Activated CD8-positive, alpha-beta memory T cell treated with anti-CD3 and anti-CD28 coated beads, Interleukin-2, amount 50 U/mL, for 24 hours (primary cell): ENCODE data around the gene STIL.
"Not testable (repeated sequence)": the region's sequence is repeated elsewhere in the genome, so short reads cannot be mapped to it uniquely, and the experiment has no call there.

ENCODE experiments used
- DNase-seq: peaks from one replicate; pipeline ENCODE4 v3.0.0-alpha.2; 2020; ENCODE audit errors: extremely low read depth

The STIL gene

DNA sequence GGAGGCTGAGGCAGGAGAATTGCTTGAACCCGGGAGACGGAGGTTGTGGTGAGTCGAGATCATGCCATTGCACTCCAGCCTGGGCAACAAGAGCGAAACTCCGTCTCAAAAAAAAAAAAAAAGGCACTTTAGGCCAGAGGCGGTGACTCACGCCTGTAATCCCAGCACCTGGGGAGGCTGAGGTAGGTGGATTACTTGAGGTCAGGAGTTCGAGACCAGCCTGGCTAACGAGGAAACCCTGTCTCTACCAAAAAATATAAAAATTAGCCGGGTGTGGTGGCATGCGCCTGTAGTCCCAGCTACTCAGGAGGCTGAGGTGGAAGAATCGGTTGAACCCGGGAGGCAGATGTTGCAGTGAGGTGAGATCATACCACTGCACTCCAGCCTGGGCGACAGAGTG, 6.0 kb upstream of the STIL start:
- not testable (repeated sequence) for DNase-seq

DNA sequence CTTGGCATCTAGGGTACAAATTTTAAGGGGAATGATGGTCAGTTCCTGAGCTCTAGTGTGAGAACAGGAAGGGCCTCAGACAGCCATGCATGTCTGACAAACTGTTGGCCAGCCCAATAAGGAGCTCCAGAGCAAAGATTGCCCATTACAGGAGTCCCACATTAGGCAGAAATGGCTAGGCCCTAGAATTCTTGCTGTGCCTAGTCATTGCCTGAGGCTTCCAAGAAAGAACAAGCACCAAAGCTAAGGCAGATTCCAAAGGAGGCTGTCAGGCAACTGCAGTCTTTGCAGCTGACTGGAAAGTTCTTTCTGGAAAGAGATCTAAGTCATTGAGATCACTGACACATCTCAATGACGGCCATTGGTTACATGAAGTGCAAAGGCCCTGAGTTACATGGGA, 3.9 kb upstream of the STIL start:
- no peak for DNase-seq

DNA sequence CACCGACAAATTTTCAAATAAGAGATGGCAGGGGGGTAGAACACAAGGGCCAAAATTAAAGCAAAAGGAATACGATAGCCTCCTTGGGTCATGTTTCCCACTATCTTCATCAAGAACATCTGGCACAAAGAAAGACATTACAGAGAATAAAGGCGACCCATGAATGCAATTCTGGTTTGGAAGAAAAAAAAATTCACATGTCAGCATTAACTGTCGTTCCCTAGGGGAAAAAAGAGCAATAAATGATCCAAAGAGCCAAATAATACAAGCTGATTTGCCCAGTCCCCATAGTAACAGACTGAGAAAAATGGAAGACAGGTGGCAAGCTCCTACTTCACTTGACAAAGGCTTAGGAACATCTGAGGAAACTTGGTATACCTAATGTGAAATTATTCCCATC, 4.5 kb downstream of the STIL start:
- no peak for DNase-seq

DNA sequence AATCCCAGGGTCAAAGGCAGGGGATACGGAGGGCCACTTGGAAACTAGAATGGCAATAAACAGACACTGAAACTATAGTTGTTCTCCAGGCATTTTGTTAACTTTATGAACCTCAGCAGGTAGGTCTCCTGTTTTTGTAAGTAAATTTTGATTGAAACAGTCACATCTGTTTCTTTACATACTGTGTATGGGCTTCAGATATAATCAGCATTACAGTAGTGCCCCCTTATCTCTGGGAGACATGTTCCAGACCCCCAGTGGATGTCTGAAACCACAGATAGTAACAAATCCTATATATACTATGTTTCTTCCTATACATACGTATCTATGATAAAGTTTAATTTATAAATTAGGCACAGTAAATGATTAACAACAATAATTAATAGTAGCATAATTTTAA, 11.5 kb downstream of the STIL start:
- no peak for DNase-seq

DNA sequence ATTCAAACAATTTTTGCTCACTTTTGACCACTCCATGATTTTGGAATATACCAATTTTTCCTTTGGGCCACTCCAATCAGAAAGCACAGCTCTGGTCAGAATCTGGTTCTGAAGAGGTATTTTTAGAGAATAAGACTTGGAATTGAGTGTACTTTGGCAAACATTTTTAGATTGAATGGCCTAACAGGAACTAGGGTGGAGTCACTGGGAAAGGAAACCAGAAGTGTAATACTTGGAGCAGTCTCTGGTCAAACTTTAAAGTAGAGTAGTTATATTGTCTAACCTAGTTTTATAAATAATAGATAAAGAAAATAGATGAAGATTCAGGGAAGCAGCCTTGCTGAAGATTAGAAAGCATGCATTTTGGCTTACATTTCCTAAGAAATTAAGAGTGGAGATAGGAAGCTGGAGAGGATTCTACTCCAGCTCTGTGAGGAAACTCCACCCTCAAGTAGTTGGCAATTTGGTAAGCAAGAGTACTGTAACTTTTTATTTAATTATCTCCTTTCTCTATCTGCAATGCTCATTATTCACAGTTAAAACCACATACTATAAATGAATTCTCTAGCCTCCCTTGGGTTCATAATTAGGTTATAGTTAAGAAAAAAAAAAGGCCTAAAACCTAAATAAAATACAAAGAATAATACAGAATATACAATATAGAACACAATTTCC, 15.8 kb downstream of the STIL start:
- no peak for DNase-seq

DNA sequence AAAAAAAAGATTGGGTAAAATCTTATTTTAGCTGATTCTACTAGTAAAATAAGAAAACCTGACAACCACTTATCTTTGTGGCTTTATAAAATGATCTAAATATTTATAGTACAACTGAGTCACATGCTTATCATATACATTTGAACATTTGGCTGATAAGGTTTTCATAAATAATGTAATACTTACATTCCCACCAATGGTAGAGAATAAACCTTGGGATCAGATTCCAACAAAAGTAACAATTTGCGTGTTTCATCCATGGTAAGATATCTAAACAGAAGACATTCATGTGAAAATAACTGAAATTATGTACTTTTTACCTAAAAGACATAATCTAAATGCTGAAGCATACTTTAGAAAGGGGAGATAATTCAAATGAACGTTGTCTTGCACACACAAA, 18.4 kb downstream of the STIL start:
- DNase-seq = no peak

DNA sequence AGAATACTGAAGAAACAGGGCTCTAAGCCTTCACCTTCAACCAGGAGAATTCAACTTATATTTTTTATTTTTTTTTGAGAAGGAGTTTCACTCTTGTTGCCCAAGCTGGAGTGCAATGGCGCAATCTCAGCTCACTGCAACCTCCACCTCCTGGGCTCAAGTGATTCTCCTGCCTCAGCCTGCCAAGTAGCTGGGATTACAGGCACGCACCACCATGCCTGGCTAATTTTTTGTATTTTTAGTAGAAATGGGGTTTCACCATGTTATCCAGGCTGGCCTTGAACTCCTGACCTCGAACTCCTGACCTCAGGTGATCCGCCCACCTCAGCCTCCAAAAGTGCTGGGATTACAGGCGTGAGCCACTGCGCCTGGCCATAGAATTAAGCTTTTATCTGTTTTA, 19.1 kb downstream of the STIL start:
- not testable (repeated sequence) for DNase-seq

DNA sequence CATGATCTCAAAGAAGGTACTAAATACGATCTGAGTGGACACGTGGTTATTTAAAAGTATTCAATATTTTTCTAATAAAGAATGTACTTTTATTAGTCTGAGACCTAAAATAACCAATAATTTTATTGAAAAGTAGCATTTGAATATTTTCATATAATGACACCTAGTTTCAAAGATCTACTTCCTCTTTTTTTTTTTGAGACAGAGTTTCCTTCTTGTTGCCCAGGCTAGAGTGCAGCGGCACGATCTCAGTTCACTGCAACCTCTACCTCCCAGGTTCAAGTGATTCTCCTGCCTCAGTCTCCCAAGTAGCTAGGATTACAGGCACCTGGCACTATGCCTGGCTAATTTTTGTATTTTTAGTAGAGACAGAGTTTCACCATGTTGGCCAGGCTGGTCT, 25.8 kb downstream of the STIL start:
- DNase-seq = not testable (repeated sequence)

DNA sequence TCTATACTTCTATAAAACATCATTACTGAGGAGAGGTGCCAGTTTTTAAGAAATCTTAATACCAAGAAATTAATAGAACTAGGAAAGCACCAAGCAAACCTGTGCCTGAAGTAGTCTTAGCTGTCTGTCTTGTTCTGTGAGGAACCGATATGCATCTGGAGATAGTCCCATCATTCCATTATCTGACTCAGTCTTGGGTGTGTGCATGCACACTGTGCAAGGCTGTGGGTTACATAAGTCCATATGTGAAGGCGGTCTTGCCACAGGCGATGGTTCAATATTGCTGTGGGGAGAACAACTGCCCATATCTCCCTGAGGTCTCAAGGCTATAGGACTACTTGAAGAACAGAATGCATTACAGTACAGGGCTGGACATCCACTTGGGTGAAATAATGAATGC, 33.8 kb downstream of the STIL start:
- DNase-seq = no peak

DNA sequence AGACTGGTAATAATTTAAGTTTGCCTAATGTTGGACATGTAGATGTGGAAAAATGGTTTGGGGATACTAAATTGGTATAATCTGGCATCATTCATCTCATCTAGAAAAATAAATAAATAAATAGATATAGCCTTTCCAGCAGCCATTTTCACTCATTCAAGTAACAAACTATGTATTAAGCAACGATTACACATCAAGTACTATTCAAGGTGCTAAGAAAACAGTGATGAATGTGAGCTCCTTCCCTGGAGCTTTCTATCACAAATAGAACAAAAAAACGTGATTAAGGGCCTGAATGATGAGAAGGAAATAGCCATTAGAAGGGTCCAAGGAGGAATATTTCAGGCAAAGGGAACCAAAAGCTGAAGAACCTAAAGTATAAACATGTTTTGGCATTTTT, 37.1 kb downstream of the STIL start:
- no peak for DNase-seq

DNA sequence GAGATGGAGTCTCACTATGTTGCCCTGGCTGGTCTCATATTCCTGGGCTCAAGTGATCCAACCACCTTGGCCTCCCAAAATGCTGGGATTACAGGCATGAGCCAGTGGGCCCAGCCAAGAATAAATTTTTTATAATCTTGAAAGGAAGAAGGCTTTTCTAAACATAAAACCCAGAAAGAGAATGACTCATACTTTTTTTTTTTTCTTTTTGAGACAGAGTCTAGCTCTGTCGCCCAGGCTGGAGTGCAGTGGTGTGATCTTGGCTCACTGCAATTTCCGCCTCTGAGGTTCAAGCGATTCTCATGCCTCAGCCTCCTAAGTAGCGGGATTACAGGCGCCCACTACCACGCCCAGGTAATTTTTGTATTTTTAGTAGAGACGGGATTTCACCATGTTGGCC, 38.1 kb downstream of the STIL start:
- not testable (repeated sequence) for DNase-seq

DNA sequence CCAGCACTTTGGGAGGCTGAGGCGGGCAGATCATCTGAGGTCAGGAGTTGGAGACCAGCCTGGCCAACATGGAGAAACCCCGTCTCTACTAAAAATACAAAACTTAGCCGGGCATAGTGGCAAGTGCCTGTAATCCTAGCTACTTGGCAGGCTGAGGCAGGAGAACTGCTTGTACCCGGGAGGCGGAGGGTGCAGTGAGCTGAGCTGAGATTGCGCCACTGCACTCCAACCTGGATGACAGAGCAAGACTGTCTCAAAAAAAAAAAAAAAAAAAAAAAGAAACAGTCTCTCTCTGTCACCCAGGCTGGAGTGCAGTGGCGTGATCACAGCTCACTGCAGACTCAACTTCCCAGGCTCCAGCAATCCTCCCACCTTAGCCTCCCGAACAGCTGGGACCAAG, 48.4 kb downstream of the STIL start:
- DNase-seq = not testable (repeated sequence)

DNA sequence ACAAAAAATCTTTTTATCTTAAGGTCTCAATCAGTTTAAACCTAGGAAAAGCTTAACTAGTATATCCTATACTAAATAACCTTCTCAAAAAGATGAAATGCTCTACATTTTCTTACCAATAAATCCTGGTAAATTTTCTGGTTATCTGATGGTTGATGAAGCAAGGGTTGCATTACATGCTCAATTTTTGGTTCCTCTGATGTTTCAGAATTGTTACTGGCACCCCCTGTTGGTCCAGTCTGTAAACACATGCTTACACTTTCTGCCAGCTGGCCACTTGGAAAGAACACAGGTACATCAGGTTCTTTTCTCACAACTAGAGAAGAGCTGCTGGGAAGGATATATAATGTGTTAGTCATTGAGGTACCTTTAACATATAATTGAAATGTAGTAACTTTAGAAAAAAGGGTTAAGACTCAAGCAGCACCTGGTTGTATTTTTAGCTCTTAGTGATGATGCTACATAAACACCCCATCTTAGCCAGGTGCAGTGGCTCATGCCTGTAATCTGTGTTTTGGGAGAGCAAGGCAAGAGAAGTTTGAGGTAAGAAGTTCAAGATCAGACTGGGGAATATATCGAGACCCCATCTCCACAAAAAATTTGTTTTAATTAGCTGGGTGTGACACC, 51.0 kb downstream of the STIL start:
- DNase-seq = no peak

DNA sequence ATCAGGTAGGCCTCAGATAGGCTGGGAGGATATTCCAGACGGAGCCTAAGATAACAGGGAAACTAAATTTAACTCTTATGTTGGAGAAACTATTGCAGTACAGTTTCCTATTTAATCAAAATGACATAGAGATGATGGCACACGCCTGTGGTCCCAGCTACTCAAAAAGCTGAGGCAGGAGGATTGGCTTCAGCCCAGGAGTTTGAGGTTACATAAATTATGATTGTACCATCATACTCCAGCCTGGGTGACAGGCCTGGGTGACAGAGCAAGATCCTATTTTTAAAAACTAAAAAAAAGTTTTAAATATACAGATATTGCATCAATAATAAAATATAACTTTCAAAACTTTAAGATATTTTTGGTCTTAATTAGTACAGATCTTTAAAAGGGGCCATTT, 56.7 kb downstream of the STIL start:
- no peak for DNase-seq

DNA sequence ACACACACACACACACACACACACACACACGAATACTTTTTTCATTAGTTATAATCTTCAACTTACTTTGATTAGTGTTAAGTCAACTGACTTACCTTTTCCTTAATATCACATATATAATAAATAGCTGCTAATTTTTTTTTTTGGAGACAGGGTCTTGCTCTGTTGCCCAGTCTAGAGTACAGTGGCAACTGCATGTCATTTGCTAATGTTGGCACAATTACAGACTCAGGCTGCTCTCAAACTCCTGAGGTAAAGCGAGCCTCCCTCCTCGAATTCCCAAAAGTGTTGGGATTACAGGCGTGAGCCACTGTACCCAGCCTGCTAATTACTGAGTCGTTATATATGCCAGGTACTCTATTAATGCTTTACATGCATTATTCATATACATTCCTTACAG, 61.2 kb downstream of the STIL start:
- no peak for DNase-seq

DNA sequence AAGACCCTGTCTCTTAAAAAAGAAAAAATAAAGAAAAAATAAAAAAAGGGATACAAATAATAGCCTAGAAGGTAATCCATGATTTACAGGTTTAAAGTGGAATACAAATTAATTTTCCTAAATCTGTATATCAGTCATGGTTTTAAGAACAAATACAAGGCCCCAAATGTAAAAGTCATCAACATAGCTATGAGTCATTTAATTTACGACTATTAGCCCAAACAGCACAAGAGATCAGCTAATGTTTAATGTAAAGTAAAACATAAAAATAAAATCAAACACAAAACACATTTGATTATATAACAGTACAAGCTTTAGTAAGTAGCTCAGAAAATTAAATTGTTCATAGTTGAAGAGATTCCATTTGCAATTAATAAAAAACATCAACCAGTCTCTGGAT, 61.6 kb downstream of the STIL start:
- no peak for DNase-seq

DNA sequence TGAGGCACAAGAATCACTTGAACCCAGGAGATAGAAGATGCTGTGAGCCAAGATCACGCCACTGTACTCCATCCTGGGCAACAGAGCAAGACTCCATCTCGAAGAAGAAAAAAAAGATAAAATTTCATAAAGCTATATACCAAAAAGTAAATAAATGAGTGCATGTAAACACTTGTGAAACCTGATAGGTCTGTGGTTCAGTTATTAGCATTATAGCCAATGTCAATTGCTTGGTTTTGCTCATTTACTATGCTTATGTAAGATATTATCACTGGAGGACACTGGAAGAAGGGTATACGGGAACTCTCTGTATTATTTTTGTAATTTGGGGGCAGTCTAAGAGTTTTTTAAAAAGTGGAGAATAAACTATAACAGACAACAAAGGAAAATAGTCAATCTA, 64.2 kb downstream of the STIL start:
- DNase-seq = no peak

DNA sequence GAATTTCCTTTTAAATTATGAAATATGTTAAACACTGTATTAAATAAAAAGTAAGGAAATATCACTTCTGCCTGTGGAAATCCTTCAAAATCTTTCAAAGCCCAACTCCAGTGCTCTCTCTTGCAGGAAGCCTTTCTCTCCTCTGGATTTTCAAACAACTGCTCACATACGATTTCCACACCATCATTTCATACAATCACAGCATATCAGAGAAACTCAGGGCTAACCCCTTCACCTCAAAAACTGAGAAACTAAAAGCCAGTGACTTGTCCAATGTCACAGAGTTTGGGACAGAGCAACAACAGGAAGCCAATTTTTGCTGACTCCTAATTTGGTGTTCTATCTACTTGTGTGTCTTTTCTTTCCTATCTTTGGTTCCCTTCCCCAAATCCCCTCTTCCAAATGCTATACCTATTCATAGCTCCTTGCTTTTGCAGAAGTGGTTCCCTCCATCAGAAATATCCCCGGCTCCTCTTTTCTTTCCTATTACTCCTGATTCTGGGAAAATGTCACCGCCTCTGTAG, 69.5 kb downstream of the STIL start:
- no peak for DNase-seq

DNA sequence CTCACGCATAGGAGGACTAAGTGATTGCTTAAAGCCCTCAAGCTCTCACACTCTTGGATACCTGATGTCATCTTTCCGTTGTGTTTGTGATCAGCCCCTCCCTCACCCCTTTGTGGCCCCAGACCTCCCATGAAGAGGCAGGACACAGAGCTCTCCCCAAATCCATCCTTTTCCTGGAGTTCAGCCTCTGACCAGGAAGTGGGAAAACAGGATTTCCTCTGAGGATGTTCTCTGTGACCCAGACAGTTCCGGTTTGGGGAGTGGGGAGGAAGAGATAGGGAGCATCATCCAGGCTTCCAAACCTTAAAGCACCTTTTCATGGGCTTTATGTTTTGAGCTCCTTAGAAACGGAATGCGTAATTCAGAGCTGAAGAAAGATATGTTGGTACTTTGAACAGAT, 70.0 kb downstream of the STIL start:
- no peak for DNase-seq

DNA sequence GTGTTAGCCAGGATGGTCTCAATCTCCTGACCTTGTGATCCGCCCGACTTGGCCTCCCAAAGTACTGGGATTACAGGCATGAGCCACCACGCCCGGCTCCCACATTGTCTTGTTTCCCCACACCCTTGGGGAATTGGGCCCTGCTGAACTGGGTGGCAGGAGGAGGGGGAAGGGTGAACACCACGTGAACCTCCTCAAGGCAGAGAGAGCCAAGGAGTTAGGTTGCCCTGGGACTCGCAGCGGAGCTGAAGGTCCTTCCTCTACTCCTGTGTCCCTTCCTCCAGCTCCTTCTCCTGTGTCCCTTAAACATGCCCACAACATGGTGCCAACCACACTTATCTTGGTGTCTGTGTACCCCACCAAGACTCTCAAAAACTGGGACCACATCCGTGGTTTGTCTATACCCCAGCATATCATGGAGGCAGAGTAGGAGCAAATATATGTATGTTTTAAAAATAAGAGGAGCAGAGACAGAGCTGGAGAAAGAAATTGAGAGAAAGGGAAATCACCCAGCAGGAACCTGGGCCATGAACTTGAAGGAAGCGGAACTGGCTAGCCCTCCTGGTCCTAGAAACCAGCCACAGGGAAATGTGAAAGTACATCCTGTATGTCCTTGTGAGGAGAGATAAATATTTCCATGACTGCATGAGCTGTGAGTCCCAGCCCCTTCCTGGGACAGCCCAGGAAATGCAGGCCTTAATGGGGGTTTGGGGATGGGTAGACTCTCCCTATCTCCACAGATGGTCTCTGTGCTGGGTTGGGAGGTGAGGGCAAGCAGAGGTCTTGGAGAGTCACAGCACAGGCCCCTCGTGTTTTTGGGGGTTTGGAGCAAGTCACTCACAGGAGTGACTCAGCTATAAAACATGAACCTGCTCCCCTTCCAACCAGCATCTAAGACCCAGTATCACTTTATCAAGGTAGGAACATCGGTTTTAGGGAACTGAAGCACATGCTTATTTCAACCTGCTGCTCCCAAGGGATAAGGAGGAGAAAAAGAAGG, 72.5 kb downstream of the STIL start:
- DNase-seq = no peak

DNA sequence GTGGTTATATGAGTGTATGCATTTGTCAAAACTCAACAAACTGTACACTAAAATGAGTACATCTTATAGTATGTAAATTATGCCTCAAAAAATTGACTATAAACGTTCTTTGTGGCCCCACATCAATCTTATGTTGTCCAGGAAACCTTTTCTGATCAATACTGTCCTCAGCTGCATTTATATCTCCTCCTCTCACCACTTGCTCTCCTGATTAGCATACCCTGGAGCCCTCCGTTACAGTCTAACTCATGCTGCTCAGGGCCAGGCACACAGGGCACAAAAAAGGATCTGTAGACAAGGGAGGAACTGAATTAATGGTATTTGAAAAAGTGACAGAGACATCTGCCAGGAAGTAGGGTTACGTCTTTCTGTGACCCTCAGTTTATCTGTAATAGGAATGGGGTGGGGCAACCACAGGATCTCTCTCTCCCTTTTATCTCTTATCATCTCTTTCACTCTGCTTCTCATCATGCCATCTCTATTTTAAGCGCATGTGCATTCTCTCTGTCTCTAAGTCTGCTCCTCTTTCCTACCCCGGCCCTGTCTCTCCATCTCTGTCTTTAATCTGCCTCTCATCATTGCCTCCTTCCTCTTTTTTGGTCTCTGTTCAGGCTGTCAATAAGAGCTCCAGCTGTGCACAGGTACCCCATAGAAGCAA, 74.9 kb downstream of the STIL start:
- DNase-seq = no peak

DNA sequence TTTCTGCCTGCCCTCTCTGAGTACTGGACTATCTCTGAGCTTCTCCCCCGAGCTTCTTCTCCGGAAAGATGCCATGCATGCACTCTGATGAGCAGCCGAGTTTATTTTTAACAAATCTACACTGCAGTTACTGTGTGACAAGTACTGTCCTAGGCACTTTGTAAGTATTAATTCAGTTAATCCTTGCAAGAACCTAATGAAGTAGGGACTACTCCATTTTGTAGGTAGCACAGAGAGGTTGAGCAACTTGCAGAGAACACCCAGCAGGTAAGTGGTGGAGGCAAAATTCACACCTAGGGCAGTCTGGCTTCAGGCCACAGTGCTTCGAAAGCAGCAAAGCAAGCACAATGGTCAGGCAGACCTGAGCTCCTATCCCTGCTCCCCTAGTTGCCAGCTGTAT, 78.1 kb downstream of the STIL start:
- no peak for DNase-seq
